GM10248 (cell line): ENCODE measurements around the gene CYGB.

ENCODE experiments used
- CTCF ChIA-PET: fragments of 300-600 bp; sonication (Branson Sonifier 250); formaldehyde crosslinking; extraction: SDS; loops from one replicate; lab custom pipeline; 2021; ENCODE audit warnings: antibody characterized with exemption; lab: Yijun Ruan, JAX
- POLR2A ChIA-PET: fragments of 350-650 bp; sonication (Branson Sonifier 250); formaldehyde crosslinking; extraction: SDS; loops from one replicate; lab custom pipeline; 2020; ENCODE audit warnings: antibody characterized with exemption; lab: Yijun Ruan, JAX
- DNase-seq: peaks from one replicate; pipeline ENCODE4 v3.0.0; 2012; ENCODE audit errors: extremely low spot score
- TF ChIP-seq, protein P1 (sequence below): IDR thresholded peaks from 2 replicates; pipeline ENCODE4 v1.5.1; 2012; ENCODE audit warnings: mild to moderate bottlenecking, low read depth; ENCODE audit errors: extremely low read depth, missing control alignments, control extremely low read depth

CYGB gene

DNA sequence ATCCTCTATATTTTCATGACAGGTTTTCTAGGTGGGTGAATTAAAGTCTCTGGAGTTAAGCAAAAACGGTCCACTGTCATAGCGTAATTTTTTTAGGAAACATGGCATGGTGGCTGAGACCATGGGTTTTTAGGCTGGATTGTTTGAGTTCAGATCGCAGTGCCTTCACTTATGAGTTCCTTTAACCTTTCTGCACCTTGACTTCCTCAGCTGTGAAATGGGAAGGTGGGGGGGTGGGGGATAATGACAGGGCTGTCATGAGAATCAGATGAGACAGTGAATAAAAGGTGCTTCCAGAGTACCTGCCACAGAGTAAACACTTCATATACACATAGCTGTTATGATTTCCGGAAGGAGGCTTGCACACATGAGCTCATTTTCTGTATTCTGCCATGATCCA, 14.2 kb upstream of the CYGB start:
- TF ChIP-seq, protein P1, sequence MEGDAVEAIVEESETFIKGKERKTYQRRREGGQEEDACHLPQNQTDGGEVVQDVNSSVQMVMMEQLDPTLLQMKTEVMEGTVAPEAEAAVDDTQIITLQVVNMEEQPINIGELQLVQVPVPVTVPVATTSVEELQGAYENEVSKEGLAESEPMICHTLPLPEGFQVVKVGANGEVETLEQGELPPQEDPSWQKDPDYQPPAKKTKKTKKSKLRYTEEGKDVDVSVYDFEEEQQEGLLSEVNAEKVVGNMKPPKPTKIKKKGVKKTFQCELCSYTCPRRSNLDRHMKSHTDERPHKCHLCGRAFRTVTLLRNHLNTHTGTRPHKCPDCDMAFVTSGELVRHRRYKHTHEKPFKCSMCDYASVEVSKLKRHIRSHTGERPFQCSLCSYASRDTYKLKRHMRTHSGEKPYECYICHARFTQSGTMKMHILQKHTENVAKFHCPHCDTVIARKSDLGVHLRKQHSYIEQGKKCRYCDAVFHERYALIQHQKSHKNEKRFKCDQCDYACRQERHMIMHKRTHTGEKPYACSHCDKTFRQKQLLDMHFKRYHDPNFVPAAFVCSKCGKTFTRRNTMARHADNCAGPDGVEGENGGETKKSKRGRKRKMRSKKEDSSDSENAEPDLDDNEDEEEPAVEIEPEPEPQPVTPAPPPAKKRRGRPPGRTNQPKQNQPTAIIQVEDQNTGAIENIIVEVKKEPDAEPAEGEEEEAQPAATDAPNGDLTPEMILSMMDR, result no peak
- no peak for DNase-seq
- ChIA-PET CTCF (interaction anchor here (1.1 to 3.7 kb wide), 8 partner anchors 9 to 93 kb away, joined by 3 to 21 read pairs (median 4); no protein-coding TSS in a partner anchor), POLR2A (interaction anchor here (0.6 kb wide), 1 partner anchor 315 kb away, joined by 8 read pairs; no protein-coding TSS in a partner anchor)

DNA sequence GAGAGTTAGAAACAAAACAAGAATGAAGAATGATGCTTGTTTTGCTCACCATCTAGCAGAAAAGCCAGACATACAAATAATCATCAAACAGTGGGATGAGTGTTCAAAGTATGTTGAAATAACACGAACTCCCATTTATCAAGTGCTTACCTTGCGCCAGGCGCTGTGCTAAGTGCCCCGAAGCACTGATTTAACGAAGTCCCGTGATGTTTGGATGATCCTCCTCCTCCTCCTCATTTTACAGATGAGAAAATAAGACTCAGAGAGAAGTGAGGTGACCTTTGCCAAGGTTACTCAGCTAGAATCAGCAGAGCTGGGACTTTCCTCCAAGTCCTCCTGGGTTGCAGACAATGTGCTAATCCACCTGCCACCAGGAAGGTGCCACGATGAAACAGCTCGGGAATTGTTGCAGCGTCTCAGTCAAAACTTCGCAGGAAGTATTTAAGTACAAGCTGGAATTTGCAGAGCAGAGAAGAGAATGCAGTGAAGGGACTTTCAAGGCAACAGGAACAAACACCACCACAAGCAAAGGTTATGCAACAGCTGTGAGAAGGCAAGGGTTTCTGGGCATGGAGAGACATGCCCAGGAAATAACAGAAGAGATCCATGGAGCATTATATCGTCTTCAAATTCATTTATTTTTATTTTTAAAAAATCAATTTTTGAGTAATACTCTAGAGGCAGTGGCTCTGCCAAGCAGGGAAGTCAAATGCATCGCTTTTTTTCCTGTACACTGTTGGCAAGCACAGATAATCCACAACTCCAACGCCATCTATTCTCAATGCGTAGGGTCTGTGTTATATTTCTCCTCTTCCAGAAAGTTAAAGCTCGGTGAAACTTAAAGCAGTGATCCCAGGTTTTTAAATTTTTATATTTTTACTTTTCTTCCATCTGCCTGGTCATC, 13.5 kb upstream of the CYGB start:
- POLR2A ChIA-PET, result interaction anchor here (0.6 kb wide), 1 partner anchor 315 kb away, joined by 8 read pairs; no protein-coding TSS in a partner anchor
- CTCF ChIA-PET, result interaction anchor here (1.0 to 3.7 kb wide), 9 partner anchors 10 to 130 kb away, joined by 3 to 21 read pairs (median 4); no protein-coding TSS in a partner anchor
- DNase-seq, result no peak
- TF ChIP-seq, protein P1, result no peak

- ChIA-PET CTCF (interaction anchor here (1.4 to 1.6 kb wide), 2 partner anchors 21 to 26 kb away, joined by 4 to 5 read pairs; no protein-coding TSS in a partner anchor), POLR2A (no interaction called here)
- TF ChIP-seq, protein P1, result no peak
- DNase-seq, result no peak
Observed at GRCh38 chr17:76549539-76549938, 12.0 kb upstream of the CYGB start.

- ChIA-PET CTCF (interaction anchor here (0.9 to 1.6 kb wide), 3 partner anchors 8 to 26 kb away, joined by 3 to 5 read pairs (median 4); no protein-coding TSS in a partner anchor), POLR2A (no interaction called here)
- TF ChIP-seq, protein P1, result no peak
- DNase-seq, result no peak
Observed at GRCh38 chr17:76549215-76549518, 11.7 kb upstream of the CYGB start.

DNA sequence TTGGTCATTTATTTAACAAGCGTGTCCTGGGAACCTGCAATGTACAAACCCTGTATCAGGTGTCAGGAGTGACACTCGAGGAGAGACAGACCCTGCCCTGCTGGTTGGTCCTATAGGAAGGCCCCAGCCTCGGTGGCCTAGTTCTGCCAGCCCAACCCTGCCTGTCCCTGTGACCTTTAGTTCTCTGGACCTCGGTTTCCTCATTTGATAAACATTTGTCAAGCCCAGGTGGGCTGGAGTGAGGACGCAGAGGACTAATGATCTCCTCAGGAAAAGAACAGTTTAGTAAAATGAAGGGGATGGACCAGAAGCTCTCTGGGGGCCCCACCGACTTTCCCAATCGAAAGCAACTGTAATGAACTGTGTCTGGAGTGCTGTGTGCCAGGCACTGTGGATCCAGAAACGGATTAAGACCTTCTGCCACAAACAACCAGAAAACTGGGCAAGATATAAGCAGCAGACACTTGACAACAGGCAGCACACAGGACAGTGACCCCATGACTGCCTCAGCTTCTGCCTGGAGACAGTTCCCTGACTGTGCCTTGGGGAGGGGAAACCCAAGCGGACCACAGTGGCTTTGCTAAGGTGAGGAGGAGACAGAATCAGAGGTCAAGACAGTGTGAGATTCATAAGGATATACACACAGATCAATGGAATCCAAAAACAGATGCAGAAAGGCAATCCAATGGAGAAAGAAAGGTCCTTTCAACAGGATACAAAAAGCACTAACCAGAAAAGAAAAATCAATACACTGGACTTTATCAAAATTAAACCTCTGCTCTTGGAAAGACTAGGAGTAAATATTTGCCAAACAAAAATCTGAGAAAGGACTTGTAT, 11.1 kb upstream of the CYGB start:
- DNase-seq, result no peak
- POLR2A ChIA-PET, result no interaction called here
- CTCF ChIA-PET, result interaction anchor here (0.9 to 1.6 kb wide), 4 partner anchors 9 to 38 kb away, joined by 3 to 5 read pairs (median 4); no protein-coding TSS in a partner anchor
- TF ChIP-seq, protein P1, result no peak
